Upper lobe of left lung (tissue), 6 donors: ENCODE data around the gene CHST13. TPM values are rescaled to one million over a fixed set of nuclear protein-coding genes. Genes with fewer than 3 reads are reported as not detected.

Experiments used
- ATAC-seq, 2 donors: fragments of 200-7000 bp; cut with Tn5 transposase; one replicate each; pipeline ENCODE4 v1.9.1; 2022; ENCODE audit warnings: mild to moderate bottlenecking in 2 of 2, moderate library complexity in 2 of 2; ENCODE audit not compliant: low FRiP score in 2 of 2
- DNase-seq, 2 donors: peaks; one replicate each; pipeline ENCODE4 v3.0.0-alpha.2; 2019 to 2020
- H3K27ac ChIP-seq, 4 donors: fragments of 200-600 bp; sonication (generic); one replicate each; pipeline ENCODE4 v1.5.1; 2016 to 2019
- H3K27me3 ChIP-seq, 4 donors: fragments of 200-600 bp; sonication (generic); one replicate each; pipeline ENCODE4 v1.5.1; 2017 to 2019
- H3K36me3 ChIP-seq, 4 donors: fragments of 200-600 bp; sonication (generic); one replicate each; pipeline ENCODE4 v1.5.1; 2016 to 2019
- H3K4me1 ChIP-seq, 4 donors: fragments of 200-600 bp; sonication (generic); one replicate each; pipeline ENCODE4 v1.5.1; 2018 to 2019
- H3K4me3 ChIP-seq, 4 donors: fragments of 200-600 bp; sonication (generic); one replicate each; pipeline ENCODE4 v1.5.1; 2017 to 2019; ENCODE audit warnings: mild to moderate bottlenecking in 2 of 4, moderate library complexity in 1 of 4
- H3K9me3 ChIP-seq, 4 donors: fragments of 200-600 bp; sonication (generic); one replicate each; pipeline ENCODE4 v1.5.1; 2018 to 2019
- CTCF ChIP-seq, 6 experiments: fragments of 450-650 bp in 4 of 6; fragments of 200-600 bp in 2 of 6; sonication (generic) in 2 of 6; IDR thresholded peaks; one replicate each; pipeline ENCODE4 v1.5.1; 2016 to 2019; ENCODE audit warnings: antibody characterized with exemption in 6 of 6
- EP300 ChIP-seq, 4 donors: sonication (generic); formaldehyde crosslinking; IDR thresholded peaks; one replicate each; pipeline ENCODE4 v1.5.1; 2017; ENCODE audit warnings: antibody characterized with exemption in 4 of 4, control low read depth in 2 of 4
- POLR2A ChIP-seq, 4 donors: fragments of 450-650 bp; IDR thresholded peaks; one replicate each; pipeline ENCODE4 v1.5.1; 2016 to 2017; ENCODE audit warnings: antibody characterized with exemption in 4 of 4, mild to moderate bottlenecking in 2 of 4
- POLR2AphosphoS5 ChIP-seq, 2 donors: sonication (generic); formaldehyde crosslinking; IDR thresholded peaks; one replicate each; pipeline ENCODE4 v1.5.1; 2017; ENCODE audit warnings: antibody characterized with exemption in 2 of 2
- WGBS, 2 donors: methylation state at CpG; one replicate each; pipeline ENCODE4 v1.1.5; 2017 to 2018; 5-methylcytosine and 5-hydroxymethylcytosine counted together
- total RNA-seq, 6 donors: library from RNA; depleted of rRNA in 4 of 6; stranded (reverse); fragments of >200 nt in 4 of 6; gene quantifications; one replicate each; pipeline versions ENCODE4 v1.1.0 to v1.2.1, GENCODE V29; 2016 to 2021
- donor health status: DM: no; HTN: no; CAD: no; lungs with moderate emphysema.
- donor health status: DM: no; HTN: yes; CAD: no; lungs with severe emphysema.

Gene CHST13
- total RNA-seq, 6 donors from 2014 or later: 0.57 to 3.1 (median 2.0) TPM; not detected in 2

GRCh38 chr3:126517291-126517951, 6.5 kb upstream of the CHST13 start, which contains the start of gene UROC1:
UROC1 (minus strand) TSS chr3:126517773; CDS start chr3:126517719, 54 bp downstream.
- no peak within 1 kb of the TSS for H3K4me3 ChIP-seq
- peaks cover 0 to 3% (median 0%) of the 10 kb centered on the region in 4 donors for H3K4me1 ChIP-seq
- TF ChIP-seq POLR2AphosphoS5 (IDR thresholded peaks at IDR 0.05) (no peak), POLR2A (IDR thresholded peaks at IDR 0.05) (no peak), CTCF (IDR thresholded peaks at IDR 0.05) (no peak), EP300 (IDR thresholded peaks at IDR 0.05) (no peak)
- ATAC-seq (peak in 1 of 2 donors; percentile 12), DNase-seq (no peak)
- no peaks in the 10 kb centered on the region for H3K9me3 ChIP-seq
- H3K27ac ChIP-seq: no peak within 1 kb of the TSS
- 92 to 100% methylated on average over 3 to 16 of the region's 16 CpGs for WGBS, 2 donors
- no peaks in the 10 kb centered on the region for H3K36me3 ChIP-seq
- H3K27me3 ChIP-seq: no peaks in the 10 kb centered on the region

GRCh38 chr3:126517986-126518778, 5.8 kb upstream of the CHST13 start:
- Histone ChIP-seq H3K4me3 (no peak overlapping the region), H3K9me3 (no peaks in the 10 kb centered on the region), H3K36me3 (no peaks in the 10 kb centered on the region), H3K27me3 (no peaks in the 10 kb centered on the region), H3K27ac (no peak overlapping the region), H3K4me1 (peaks cover 0 to 4% (median 0%) of the 10 kb centered on the region in 4 donors)
- no peak for TF ChIP-seq POLR2AphosphoS5 (IDR thresholded peaks at IDR 0.05)
- no peak for TF ChIP-seq POLR2A (IDR thresholded peaks at IDR 0.05)
- TF ChIP-seq CTCF (IDR thresholded peaks at IDR 0.05): no peak
- TF ChIP-seq EP300 (IDR thresholded peaks at IDR 0.05): no peak
- WGBS, 2 donors: 50 to 79% methylated on average over 1 to 11 of the region's 15 CpGs
- no peak for DNase-seq
- peak in 1 of 2 donors; percentile 35 for ATAC-seq

- 52 to 58% methylated on average over 3 to 4 of the region's 4 CpGs for WGBS, 2 donors
- H3K27ac ChIP-seq: no peak overlapping the region
- no peaks in the 10 kb centered on the region for H3K9me3 ChIP-seq
- no peaks in the 10 kb centered on the region for H3K36me3 ChIP-seq
- no peak for ATAC-seq
- H3K4me1 ChIP-seq: peaks cover 2 to 8% (median 3%) of the 10 kb centered on the region in 4 donors
- DNase-seq: no peak
- peaks cover 0 to 1% (median 0%) of the 10 kb centered on the region in 4 donors for H3K27me3 ChIP-seq
- no peak overlapping the region for H3K4me3 ChIP-seq
- TF ChIP-seq EP300 (IDR thresholded peaks at IDR 0.05) (no peak), CTCF (IDR thresholded peaks at IDR 0.05) (no peak), POLR2AphosphoS5 (IDR thresholded peaks at IDR 0.05) (no peak), POLR2A (IDR thresholded peaks at IDR 0.05) (no peak)
These were observed 5.2 kb upstream of the CHST13 start for GRCh38 chr3:126518779-126519177.

GRCh38 chr3:126519506-126520455, 4.2 kb upstream of the CHST13 start:
- Histone ChIP-seq H3K4me3 (no peak overlapping the region), H3K4me1 (peaks cover 9 to 18% (median 12%) of the 10 kb centered on the region in 4 donors), H3K36me3 (no peaks in the 10 kb centered on the region), H3K27me3 (peaks cover 0 to 10% (median 3%) of the 10 kb centered on the region in 4 donors), H3K9me3 (no peaks in the 10 kb centered on the region), H3K27ac (no peak overlapping the region)
- ATAC-seq (no peak), DNase-seq (no peak)
- 77 to 87% methylated on average over 6 to 10 of the region's 10 CpGs for WGBS, 2 donors
- no peak for TF ChIP-seq POLR2A (IDR thresholded peaks at IDR 0.05)
- TF ChIP-seq CTCF (IDR thresholded peaks at IDR 0.05): no peak
- TF ChIP-seq POLR2AphosphoS5 (IDR thresholded peaks at IDR 0.05): no peak
- no peak for TF ChIP-seq EP300 (IDR thresholded peaks at IDR 0.05)
